ENCODE measurements around the gene KLHDC4. TPM values are rescaled to one million over a fixed set of nuclear protein-coding genes. Genes with fewer than 3 reads are reported as not detected.
"Not testable (repeated sequence)": the region's sequence is repeated elsewhere in the genome, so short reads cannot be mapped to it uniquely, and the experiment has no call there.

The KLHDC4 gene
- total RNA-seq, 1 donor from 2014 or later, result 29.0 TPM

- no peak for DNase-seq (ENCODE audit: low read depth)
- no peak overlapping the region for H3K4me3 ChIP-seq (ENCODE audit: low read depth, low read length)
- peak; percentile 26 for TF ChIP-seq CTCF (conservative IDR thresholded peaks at IDR 0.05; ENCODE audit: low read depth, low read length)
These were observed 83.7 kb downstream of the KLHDC4 start for GRCh38 chr16:87681981-87682570.

- not testable (repeated sequence) for DNase-seq (ENCODE audit: low read depth); H3K4me3 ChIP-seq (ENCODE audit: low read depth, low read length)
These were observed 84.7 kb downstream of the KLHDC4 start for GRCh38 chr16:87681051-87681602.

GRCh38 chr16:87680272-87680644 is 85.5 kb downstream of the KLHDC4 start:
- no peak for DNase-seq (ENCODE audit: low read depth)
- no peak overlapping the region for H3K4me3 ChIP-seq (ENCODE audit: low read depth, low read length)
- TF ChIP-seq CTCF (conservative IDR thresholded peaks at IDR 0.05; ENCODE audit: low read depth, low read length), result no peak

GRCh38 chr16:87679593-87680271 is 86.1 kb downstream of the KLHDC4 start:
- no peak overlapping the region for H3K4me3 ChIP-seq (ENCODE audit: low read depth, low read length)
- DNase-seq (ENCODE audit: low read depth), result no peak
- no peak for TF ChIP-seq CTCF (conservative IDR thresholded peaks at IDR 0.05; ENCODE audit: low read depth, low read length)

GRCh38 chr16:87678618-87679017 is 87.2 kb downstream of the KLHDC4 start:
- TF ChIP-seq CTCF (conservative IDR thresholded peaks at IDR 0.05; ENCODE audit: low read depth, low read length), result no peak
- H3K4me3 ChIP-seq (ENCODE audit: low read depth, low read length), result no peak overlapping the region
- no peak for DNase-seq (ENCODE audit: low read depth)

- no peak overlapping the region for H3K4me3 ChIP-seq (ENCODE audit: low read depth, low read length)
- no peak for DNase-seq (ENCODE audit: low read depth)
- no peak for TF ChIP-seq CTCF (conservative IDR thresholded peaks at IDR 0.05; ENCODE audit: low read depth, low read length)
These were observed 88.0 kb downstream of the KLHDC4 start for GRCh38 chr16:87677830-87678229.

- no peak for TF ChIP-seq CTCF (conservative IDR thresholded peaks at IDR 0.05; ENCODE audit: low read depth, low read length)
- DNase-seq (ENCODE audit: low read depth), result no peak
- no peak overlapping the region for H3K4me3 ChIP-seq (ENCODE audit: low read depth, low read length)
These were observed 90.6 kb downstream of the KLHDC4 start for GRCh38 chr16:87675111-87675719.
